ENCODE measurements around the gene SPATA32. TPM values are rescaled to one million over a fixed set of nuclear protein-coding genes. Genes with fewer than 3 reads are reported as not detected.

SPATA32 gene
- total RNA-seq, 1 experiment from 2014 or later = 0.15 TPM

- Histone ChIP-seq H3K4me3 (replicated peaks in 1 of 2; ENCODE audit: low read depth in 1 of 2, low read length in 2 of 2) (no peak overlapping the region), H4K20me1 (ENCODE audit: insufficient read depth) (no peaks in the 10 kb centered on the region), H3K9me3 (ENCODE audit: control insufficient read depth in 1 of 2, insufficient read depth in 1 of 2, low read depth in 1 of 2, low read length in 2 of 2) (no peaks in the 10 kb centered on the region), H3K27ac (ENCODE audit: low read depth, low read length) (no peak overlapping the region), H3K9me2 (ENCODE audit: insufficient read depth) (no peaks in the 10 kb centered on the region), H3K9ac (ENCODE audit: low read length) (no peak overlapping the region), H2AFZ (ENCODE audit: low read depth, low read length, poor library complexity, severe bottlenecking) (no peak overlapping the region), H3K4me2 (ENCODE audit: low read length) (no peak overlapping the region), H3K27me3 (ENCODE audit: insufficient read depth, low read length) (no peaks in the 10 kb centered on the region), H3K79me2 (ENCODE audit: insufficient read depth, low read length) (peaks cover under 1% of the 10 kb centered on the region; the same call in 1 of the 2 replicates), H3K36me3 (ENCODE audit: control insufficient read depth in 1 of 2, insufficient read depth in 2 of 2, low read length in 2 of 2) (peaks cover 52 to 57% of the 10 kb centered on the region in 2 experiments), H3K4me1 (ENCODE audit: control insufficient read depth in 1 of 2, insufficient read depth in 2 of 2, low read length in 2 of 2) (0 out of 4 replicates have a peak, but pooled peaks cover 0 to 4% of the 10 kb centered on the region in 2 experiments)
- CTCF ChIA-PET = interaction anchor here (1.4 to 1.8 kb wide), 3 partner anchors 11 to 124 kb away, joined by 3 to 11 read pairs (median 4); no protein-coding TSS in a partner anchor
- DNase-seq (ENCODE audit: low read depth, low spot score) (no peak), ATAC-seq (peak; percentile 83)
- peak; percentile 45 to 86 (median 83); a peak in 5 of 6 replicates for TF ChIP-seq CTCF (IDR thresholded peaks at IDR 0.05 in 2 of 3, conservative IDR thresholded peaks at IDR 0.05 in 1 of 3; ENCODE audit: borderline replicate concordance in 1 of 3, insufficient read depth in 1 of 3, low read depth in 2 of 3, low read length in 2 of 3)
- TF ChIP-seq YY1 (IDR thresholded peaks at IDR 0.05; ENCODE audit: extremely low read depth, insufficient replicate concordance, low read depth, low read length) = no peak
- peak; percentile 57 for TF ChIP-seq RAD21 (IDR thresholded peaks at IDR 0.05; ENCODE audit: low read depth)
- intact Hi-C loops (cut with micrococcal nuclease) = loop anchor here (1.0 kb wide), 1 partner anchor 52 kb away; no protein-coding TSS in a partner anchor
- RAD21 ChIA-PET (ENCODE audit: low non-redundant PET in 1 of 2, low total read pairs in 2 of 2, uncharacterized antibody in 2 of 2, unreplicated experiment in 2 of 2) = no interaction called here
- POLR2A ChIA-PET = no interaction called here
- no TSS peak for BruUV-seq (replicated peaks)
Observed at GRCh38 chr17:45270828-45271418, 9.0 kb upstream of the SPATA32 start.

- Histone ChIP-seq H3K36me3 (ENCODE audit: control insufficient read depth in 1 of 2, insufficient read depth in 2 of 2, low read length in 2 of 2) (peaks cover 52 to 59% of the 10 kb centered on the region in 2 experiments), H3K4me2 (ENCODE audit: low read length) (no peak overlapping the region), H3K4me1 (ENCODE audit: control insufficient read depth in 1 of 2, insufficient read depth in 2 of 2, low read length in 2 of 2) (0 out of 4 replicates have a peak, but pooled peaks cover 0 to 4% of the 10 kb centered on the region in 2 experiments), H3K9ac (ENCODE audit: low read length) (no peak overlapping the region), H4K20me1 (ENCODE audit: insufficient read depth) (no peaks in the 10 kb centered on the region), H3K9me3 (ENCODE audit: control insufficient read depth in 1 of 2, insufficient read depth in 1 of 2, low read depth in 1 of 2, low read length in 2 of 2) (no peaks in the 10 kb centered on the region), H3K27me3 (ENCODE audit: insufficient read depth, low read length) (no peaks in the 10 kb centered on the region), H3K9me2 (ENCODE audit: insufficient read depth) (no peaks in the 10 kb centered on the region), H3K27ac (ENCODE audit: low read depth, low read length) (no peak overlapping the region), H3K79me2 (ENCODE audit: insufficient read depth, low read length) (no peaks in the 10 kb centered on the region), H3K4me3 (replicated peaks in 1 of 2; ENCODE audit: low read depth in 1 of 2, low read length in 2 of 2) (no peak overlapping the region), H2AFZ (ENCODE audit: low read depth, low read length, poor library complexity, severe bottlenecking) (no peak overlapping the region)
- no TSS peak for BruUV-seq (replicated peaks)
- ChIA-PET POLR2A (no interaction called here), RAD21 (ENCODE audit: low non-redundant PET in 1 of 2, low total read pairs in 2 of 2, uncharacterized antibody in 2 of 2, unreplicated experiment in 2 of 2) (no interaction called here), CTCF (interaction anchor here (1.7 kb wide), 1 partner anchor 125 kb away, joined by 4 read pairs; no protein-coding TSS in a partner anchor)
- DNase-seq (ENCODE audit: low read depth, low spot score) = no peak
- no peak for ATAC-seq
- intact Hi-C loops (cut with micrococcal nuclease) = no loop called here
- TF ChIP-seq ATF3 (IDR thresholded peaks at IDR 0.05) (no peak), ELF1 (IDR thresholded peaks at IDR 0.05; ENCODE audit: borderline replicate concordance, low read depth) (no peak), POLR2AphosphoS5 (IDR thresholded peaks at IDR 0.05; ENCODE audit: low read depth, low read length) (no peak), FOSL1 (IDR thresholded peaks at IDR 0.05; ENCODE audit: low read depth) (no peak), YY1 (IDR thresholded peaks at IDR 0.05; ENCODE audit: extremely low read depth, insufficient replicate concordance, low read depth, low read length) (no peak), ZBTB33 (IDR thresholded peaks at IDR 0.05; ENCODE audit: extremely low read depth, insufficient replicate concordance, low read length) (no peak), POLR2A (IDR thresholded peaks at IDR 0.05; ENCODE audit: borderline replicate concordance, extremely low read depth, insufficient read depth, insufficient read length) (no peak), EGR1 (IDR thresholded peaks at IDR 0.05; ENCODE audit: low read depth) (no peak), EZH2phosphoT487 (IDR thresholded peaks at IDR 0.05; ENCODE audit: borderline replicate concordance) (no peak), MAX (IDR thresholded peaks at IDR 0.05) (no peak), JUND (IDR thresholded peaks at IDR 0.05) (no peak), SRF (IDR thresholded peaks at IDR 0.05; ENCODE audit: low read depth) (no peak), RAD21 (IDR thresholded peaks at IDR 0.05; ENCODE audit: low read depth) (no peak)
Observed at GRCh38 chr17:45269912-45270311, 8.0 kb upstream of the SPATA32 start.

All from HCT116 (cell line).